ENCODE results near the gene NUP153. TPM values are rescaled to one million over a fixed set of nuclear protein-coding genes. Genes with fewer than 3 reads are reported as not detected.

The NUP153 gene
- total and polyA plus RNA-seq, 2 of the 8 experiments (the other 6 are each of a cell fraction or from before 2014, with no cell fraction given) = 47.0 to 84.8 TPM

GRCh38 chr6:17622144-17622543 is 84.6 kb downstream of the NUP153 start (continued):
- TF ChIP-seq EP300 (IDR thresholded peaks at IDR 0.05; ENCODE audit: borderline replicate concordance in 1 of 2, low read depth in 2 of 2, low read length in 2 of 2) (no peak), HDAC6 (IDR thresholded peaks at IDR 0.05; ENCODE audit: low read depth, low read length) (no peak)
